ENCODE results near the gene CDC14A. TPM values are rescaled to one million over a fixed set of nuclear protein-coding genes. Genes with fewer than 3 reads are reported as not detected.
"Not testable (repeated sequence)": the region's sequence is repeated elsewhere in the genome, so short reads cannot be mapped to it uniquely, and the experiment has no call there.

Gene CDC14A
- total and polyA plus RNA-seq, 9 donors = 3.8 to 6.6 (median 4.6) TPM

DNA sequence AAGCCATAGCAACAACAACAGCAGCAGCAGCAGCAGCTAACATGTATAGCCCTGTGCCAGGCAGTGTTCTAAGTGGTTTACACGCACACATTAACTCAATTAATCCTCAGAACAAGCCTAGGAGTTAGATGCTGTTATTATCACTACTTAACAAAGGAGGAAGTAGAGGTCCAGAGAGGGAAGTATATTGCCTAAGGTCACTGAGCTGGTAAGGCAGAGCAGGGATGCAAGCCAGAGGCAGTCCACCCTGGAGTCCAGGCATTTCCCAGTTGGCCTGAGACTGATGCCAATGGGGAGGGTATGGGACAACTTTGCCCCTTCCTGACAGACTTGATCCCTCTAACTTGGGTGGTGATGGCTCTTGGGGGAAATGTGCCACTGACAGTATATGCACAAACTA is 6.8 kb downstream of the CDC14A start:
- no CpG with 5 or more reads among the region's 1 CpG for WGBS (ENCODE audit: insufficient coverage)
- Histone ChIP-seq H3K27me3 (ENCODE audit: control insufficient read depth, insufficient read depth, low read length) (no peaks in the 10 kb centered on the region), H3K27ac (ENCODE audit: low read length) (no peak overlapping the region), H3K4me3 (ENCODE audit: low read length) (no peak overlapping the region), H3K36me3 (ENCODE audit: control insufficient read depth, insufficient read depth, low read length) (peaks cover 6% of the 10 kb centered on the region), H3K9me3 (replicated peaks; ENCODE audit: control insufficient read depth, low read depth, low read length) (no peaks in the 10 kb centered on the region), H3K4me1 (ENCODE audit: control insufficient read depth, insufficient read depth, low read length) (peaks cover 5% of the 10 kb centered on the region)
- no peak for DNase-seq

DNA sequence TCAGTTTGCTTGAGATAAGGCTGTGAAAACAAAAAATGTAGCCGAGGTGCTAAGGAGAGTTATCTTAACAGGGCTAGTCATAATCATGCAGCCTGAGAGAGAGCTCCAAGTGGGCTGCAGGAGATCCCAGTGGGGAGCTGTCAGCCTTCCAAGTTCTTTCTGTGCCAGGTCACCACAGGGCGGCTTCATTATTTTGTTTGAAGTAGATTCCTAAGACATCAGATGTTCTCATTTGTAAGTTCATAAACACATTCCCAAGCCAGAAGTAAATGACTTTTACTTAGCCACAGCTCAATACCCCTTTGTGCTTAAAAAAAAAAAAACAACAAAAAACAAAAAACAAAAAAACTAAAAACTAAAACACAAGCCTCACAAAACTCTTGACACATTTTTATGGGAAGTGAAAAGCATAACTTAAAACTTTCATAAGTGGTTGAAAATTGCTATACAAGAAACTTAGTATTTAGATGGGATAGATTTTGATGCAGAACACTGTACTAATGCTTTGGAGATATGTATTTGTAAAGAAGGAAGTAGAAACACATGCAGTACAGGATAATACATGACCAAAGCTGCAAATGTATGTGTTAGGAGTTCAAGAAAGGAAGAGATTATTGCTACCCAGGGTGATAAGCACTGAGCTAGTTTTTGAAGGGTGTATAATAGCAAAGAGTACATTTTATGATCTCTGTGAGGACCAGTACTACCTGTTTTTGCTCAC is 8.6 kb downstream of the CDC14A start:
- Histone ChIP-seq H3K36me3 (ENCODE audit: control insufficient read depth, insufficient read depth, low read length) (peaks cover 6% of the 10 kb centered on the region), H3K4me3 (ENCODE audit: low read length) (no peak overlapping the region), H3K9me3 (replicated peaks; ENCODE audit: control insufficient read depth, low read depth, low read length) (no peaks in the 10 kb centered on the region), H3K4me1 (ENCODE audit: control insufficient read depth, insufficient read depth, low read length) (peaks cover 2% of the 10 kb centered on the region), H3K27me3 (ENCODE audit: control insufficient read depth, insufficient read depth, low read length) (no peaks in the 10 kb centered on the region), H3K27ac (ENCODE audit: low read length) (no peak overlapping the region)
- DNase-seq = no peak
- 0% methylated on average over 1 of the region's 2 CpGs for WGBS (ENCODE audit: insufficient coverage)

DNA sequence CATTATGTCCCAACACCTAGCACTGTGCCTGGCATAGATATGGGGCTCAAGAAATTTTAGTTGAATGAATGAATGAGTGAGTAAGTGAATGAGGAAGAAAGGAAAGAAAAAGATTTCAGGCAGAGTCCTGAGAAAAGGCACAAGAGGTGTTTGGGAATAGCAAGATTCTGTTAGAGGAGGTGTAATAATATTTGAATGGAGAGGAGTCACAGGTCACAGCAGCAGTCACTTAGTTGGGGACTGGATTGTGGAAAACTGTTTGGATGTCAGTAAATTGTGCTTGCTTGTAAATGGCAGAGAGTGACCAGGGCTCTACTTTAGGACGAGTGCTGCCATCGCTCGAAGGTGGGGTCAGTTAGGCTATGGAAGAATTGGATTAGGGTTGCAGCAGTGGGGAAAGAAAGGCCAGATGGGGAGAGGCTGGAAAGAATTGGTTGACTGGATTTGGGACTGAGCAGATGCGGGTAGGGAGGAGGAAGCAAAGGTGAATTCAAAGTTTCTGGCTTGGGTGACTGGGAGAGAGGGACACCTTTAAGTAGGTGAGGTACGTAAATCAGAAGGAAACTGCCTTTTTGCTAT is 9.3 kb downstream of the CDC14A start:
- Histone ChIP-seq H3K9me3 (replicated peaks; ENCODE audit: control insufficient read depth, low read depth, low read length) (no peaks in the 10 kb centered on the region), H3K36me3 (ENCODE audit: control insufficient read depth, insufficient read depth, low read length) (peaks cover 6% of the 10 kb centered on the region), H3K27ac (ENCODE audit: low read length) (no peak overlapping the region), H3K4me1 (ENCODE audit: control insufficient read depth, insufficient read depth, low read length) (peaks cover 2% of the 10 kb centered on the region), H3K27me3 (ENCODE audit: control insufficient read depth, insufficient read depth, low read length) (no peaks in the 10 kb centered on the region), H3K4me3 (ENCODE audit: low read length) (no peak overlapping the region)
- DNase-seq = no peak
- 83% methylated on average over 5 of the region's 5 CpGs for WGBS (ENCODE audit: insufficient coverage)

DNA sequence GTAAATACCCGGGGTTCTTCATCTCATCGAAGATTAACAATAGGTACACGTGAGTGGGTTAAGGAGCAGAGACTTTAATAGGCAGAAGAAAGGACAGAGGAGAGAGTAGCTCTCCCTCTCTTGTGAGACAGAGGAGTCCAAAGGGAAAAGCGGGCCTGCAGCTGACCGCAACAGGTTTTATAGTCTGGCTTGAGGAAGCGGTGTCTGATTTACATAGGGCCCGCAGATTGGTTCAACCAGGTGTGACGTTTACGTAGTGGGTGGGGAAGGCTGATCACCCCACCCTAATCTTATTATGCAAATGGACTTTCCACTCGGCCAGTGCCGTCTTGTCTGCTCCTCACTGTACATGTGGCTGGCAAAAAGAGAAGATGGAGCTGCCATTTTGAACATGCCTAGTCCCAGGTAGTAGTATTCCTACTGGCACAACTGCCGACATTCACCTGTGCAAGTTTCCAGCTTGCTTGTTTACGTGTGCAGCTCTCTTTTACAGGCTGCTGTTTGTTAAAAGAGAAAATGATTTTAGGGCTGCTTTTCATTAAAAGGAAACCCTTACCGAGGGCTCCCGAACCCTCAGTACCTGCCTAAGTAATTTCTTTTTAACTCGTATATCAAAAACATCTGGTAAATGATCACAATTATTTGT is 10.6 kb downstream of the CDC14A start:
- Histone ChIP-seq H3K27ac (ENCODE audit: low read length) (no peak overlapping the region), H3K36me3 (ENCODE audit: control insufficient read depth, insufficient read depth, low read length) (peaks cover 6% of the 10 kb centered on the region), H3K4me3 (ENCODE audit: low read length) (no peak overlapping the region), H3K27me3 (ENCODE audit: control insufficient read depth, insufficient read depth, low read length) (no peaks in the 10 kb centered on the region), H3K4me1 (ENCODE audit: control insufficient read depth, insufficient read depth, low read length) (peaks cover 2% of the 10 kb centered on the region), H3K9me3 (replicated peaks; ENCODE audit: control insufficient read depth, low read depth, low read length) (no peaks in the 10 kb centered on the region)
- 80% methylated on average over 5 of the region's 16 CpGs for WGBS (ENCODE audit: insufficient coverage)
- no peak for DNase-seq

DNA sequence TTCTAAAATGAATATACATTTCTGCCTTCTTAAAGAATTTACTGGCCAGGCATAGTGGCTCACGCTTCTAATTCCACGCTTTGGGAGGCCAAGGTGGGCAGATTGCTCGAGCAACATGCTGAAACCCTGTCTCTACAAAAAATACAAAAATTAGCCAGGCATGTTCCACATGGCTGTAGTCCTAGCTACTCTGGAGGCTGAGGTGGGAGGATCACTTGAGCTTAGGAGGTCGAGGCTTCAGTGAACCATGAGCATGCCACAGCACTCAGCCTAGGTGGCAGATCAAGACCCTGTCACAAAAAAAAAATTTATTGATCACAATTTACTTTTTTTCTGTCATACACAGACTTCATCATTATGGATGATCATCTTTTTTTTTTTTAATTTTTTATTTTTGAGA is 11.5 kb downstream of the CDC14A start:
- Histone ChIP-seq H3K4me3 (ENCODE audit: low read length) (no peak overlapping the region), H3K9me3 (replicated peaks; ENCODE audit: control insufficient read depth, low read depth, low read length) (no peaks in the 10 kb centered on the region), H3K4me1 (ENCODE audit: control insufficient read depth, insufficient read depth, low read length) (peaks cover 2% of the 10 kb centered on the region), H3K27ac (ENCODE audit: low read length) (no peak overlapping the region), H3K36me3 (ENCODE audit: control insufficient read depth, insufficient read depth, low read length) (peaks cover 6% of the 10 kb centered on the region), H3K27me3 (ENCODE audit: control insufficient read depth, insufficient read depth, low read length) (no peaks in the 10 kb centered on the region)
- 100% methylated on average over 3 of the region's 4 CpGs for WGBS (ENCODE audit: insufficient coverage)
- DNase-seq = no peak

DNA sequence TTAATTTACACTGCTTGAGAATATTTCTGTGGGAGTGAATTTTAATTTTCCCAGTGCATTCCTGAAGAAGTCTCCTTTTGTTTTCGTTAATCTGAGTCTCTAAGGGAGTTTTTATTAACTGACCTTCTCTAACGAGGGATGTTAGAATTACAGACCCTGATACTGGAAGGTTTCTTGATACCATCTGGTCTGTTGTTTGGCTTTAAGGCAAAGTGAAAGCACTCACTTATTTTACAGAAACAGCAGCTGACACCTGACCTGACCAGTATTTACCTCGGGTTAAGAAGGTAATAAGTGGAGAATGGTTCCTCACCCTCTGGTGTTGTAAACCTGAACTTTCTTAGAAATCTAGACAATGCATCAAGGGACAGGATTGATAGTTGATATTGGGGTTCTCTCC is 12.4 kb downstream of the CDC14A start:
- Histone ChIP-seq H3K27me3 (ENCODE audit: control insufficient read depth, insufficient read depth, low read length) (no peaks in the 10 kb centered on the region), H3K9me3 (replicated peaks; ENCODE audit: control insufficient read depth, low read depth, low read length) (no peaks in the 10 kb centered on the region), H3K36me3 (ENCODE audit: control insufficient read depth, insufficient read depth, low read length) (peaks cover 4% of the 10 kb centered on the region), H3K4me3 (ENCODE audit: low read length) (no peak overlapping the region), H3K4me1 (ENCODE audit: control insufficient read depth, insufficient read depth, low read length) (peaks cover 2% of the 10 kb centered on the region), H3K27ac (ENCODE audit: low read length) (no peak overlapping the region)
- no peak for DNase-seq
- WGBS (ENCODE audit: insufficient coverage) = no CpG with 5 or more reads among the region's 3 CpGs

DNA sequence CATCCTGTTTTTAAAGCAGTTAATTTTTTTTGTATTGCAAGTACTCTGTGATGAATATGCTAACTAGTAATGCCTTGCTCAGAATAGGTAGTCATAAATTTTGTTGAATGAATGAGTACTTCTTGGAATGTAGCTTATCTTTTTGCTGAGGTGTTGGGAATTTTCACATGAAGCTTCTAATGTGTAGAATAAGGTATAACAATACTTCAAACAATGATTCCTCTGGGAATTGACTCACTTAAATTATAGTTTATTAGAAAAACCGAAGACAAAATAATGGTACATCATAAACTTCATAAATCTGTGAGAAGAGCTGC is 13.9 kb downstream of the CDC14A start:
- Histone ChIP-seq H3K9me3 (replicated peaks; ENCODE audit: control insufficient read depth, low read depth, low read length) (no peaks in the 10 kb centered on the region), H3K27ac (ENCODE audit: low read length) (no peak overlapping the region), H3K27me3 (ENCODE audit: control insufficient read depth, insufficient read depth, low read length) (no peaks in the 10 kb centered on the region), H3K36me3 (ENCODE audit: control insufficient read depth, insufficient read depth, low read length) (peaks cover 4% of the 10 kb centered on the region), H3K4me3 (ENCODE audit: low read length) (no peak overlapping the region), H3K4me1 (ENCODE audit: control insufficient read depth, insufficient read depth, low read length) (no peaks in the 10 kb centered on the region)
- no peak for DNase-seq
- no CpG with 5 or more reads among the region's 1 CpG for WGBS (ENCODE audit: insufficient coverage)

DNA sequence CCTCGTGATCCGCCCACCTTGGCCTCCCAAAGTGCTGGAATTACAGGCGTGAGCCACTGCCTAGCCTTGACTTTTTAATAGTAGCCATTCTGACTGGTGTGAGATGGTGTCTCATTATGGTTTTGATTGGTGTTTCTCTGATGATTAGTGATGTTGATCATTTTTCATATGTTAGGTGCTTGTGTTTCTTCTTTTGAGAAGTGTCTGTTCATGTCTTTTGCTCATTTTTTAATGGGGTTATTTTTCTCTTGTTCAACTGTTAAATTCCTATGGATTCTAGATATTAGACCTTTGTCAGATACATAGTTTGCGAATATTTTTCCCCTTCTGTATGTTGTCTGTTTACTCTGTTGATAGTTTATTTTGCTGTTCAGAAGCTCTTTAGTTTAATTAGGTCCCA is 17.0 kb downstream of the CDC14A start:
- not testable (repeated sequence) for H3K27me3 ChIP-seq (ENCODE audit: control insufficient read depth, insufficient read depth, low read length); H3K9me3 ChIP-seq (replicated peaks; ENCODE audit: control insufficient read depth, low read depth, low read length); H3K4me1 ChIP-seq (ENCODE audit: control insufficient read depth, insufficient read depth, low read length); H3K27ac ChIP-seq (ENCODE audit: low read length); H3K4me3 ChIP-seq (ENCODE audit: low read length); DNase-seq; H3K36me3 ChIP-seq (ENCODE audit: control insufficient read depth, insufficient read depth, low read length)
- 100% methylated on average over 1 of the region's 4 CpGs for WGBS (ENCODE audit: insufficient coverage)

DNA sequence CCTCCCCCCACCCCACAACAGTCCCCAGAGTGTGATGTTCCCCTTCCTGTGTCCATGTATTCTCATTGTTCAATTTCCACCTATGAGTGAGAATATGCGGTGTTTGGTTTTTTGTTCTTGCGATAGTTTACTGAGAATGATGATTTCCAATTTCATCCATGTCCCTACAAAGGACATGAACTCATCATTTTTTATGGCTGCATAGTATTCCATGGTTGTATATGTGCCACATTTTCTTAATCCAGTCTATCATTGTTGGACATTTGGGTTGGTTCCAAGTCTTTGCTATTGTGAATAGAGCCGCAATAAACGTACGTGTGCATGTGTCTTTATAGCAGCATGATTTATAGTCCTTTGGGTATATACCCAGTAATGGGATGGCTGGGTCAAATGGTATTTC is 21.6 kb downstream of the CDC14A start:
- not testable (repeated sequence) for H3K36me3 ChIP-seq (ENCODE audit: control insufficient read depth, insufficient read depth, low read length)

DNA sequence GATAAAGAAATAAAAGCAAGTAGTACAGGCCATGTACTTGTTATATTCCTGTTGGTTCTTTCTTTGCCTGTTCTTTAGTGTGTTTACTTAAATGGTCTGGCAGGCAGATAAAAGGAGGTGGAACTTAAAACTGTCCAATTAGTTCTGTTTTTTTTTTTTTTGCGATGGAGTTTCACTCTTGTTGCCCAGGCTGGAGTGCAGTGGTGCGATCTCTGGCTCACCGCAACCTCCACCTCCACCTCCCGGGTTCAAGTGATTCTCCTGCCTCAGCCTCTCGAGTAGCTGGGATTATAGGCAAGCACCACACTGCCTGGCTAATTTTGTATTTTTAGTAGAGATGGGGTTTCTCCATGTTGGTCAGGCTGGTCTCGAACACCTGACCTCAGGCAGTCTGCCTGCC is 24.6 kb downstream of the CDC14A start:
- WGBS (ENCODE audit: insufficient coverage) = no CpG with 5 or more reads among the region's 6 CpGs
- not testable (repeated sequence) for H3K4me1 ChIP-seq (ENCODE audit: control insufficient read depth, insufficient read depth, low read length)

More for the DNA sequence above, 21.6 kb downstream of the CDC14A start:
- not testable (repeated sequence) for H3K4me1 ChIP-seq (ENCODE audit: control insufficient read depth, insufficient read depth, low read length); H3K27me3 ChIP-seq (ENCODE audit: control insufficient read depth, insufficient read depth, low read length); H3K9me3 ChIP-seq (replicated peaks; ENCODE audit: control insufficient read depth, low read depth, low read length); H3K4me3 ChIP-seq (ENCODE audit: low read length); H3K27ac ChIP-seq (ENCODE audit: low read length); DNase-seq
- WGBS (ENCODE audit: insufficient coverage) = no CpG with 5 or more reads among the region's 5 CpGs

More for the DNA sequence above, 24.6 kb downstream of the CDC14A start:
- H3K36me3 ChIP-seq (ENCODE audit: control insufficient read depth, insufficient read depth, low read length); H3K4me3 ChIP-seq (ENCODE audit: low read length); DNase-seq; H3K27ac ChIP-seq (ENCODE audit: low read length); H3K9me3 ChIP-seq (replicated peaks; ENCODE audit: control insufficient read depth, low read depth, low read length); H3K27me3 ChIP-seq (ENCODE audit: control insufficient read depth, insufficient read depth, low read length): not testable (repeated sequence)

Measured in muscle of leg (tissue), 11 donors.